Osteocyte (in vitro differentiated cells): ENCODE data around the gene ATOH7. TPM values are rescaled to one million over a fixed set of nuclear protein-coding genes. Genes with fewer than 3 reads are reported as not detected.
"Not testable (repeated sequence)": the region's sequence is repeated elsewhere in the genome, so short reads cannot be mapped to it uniquely, and the experiment has no call there.

Experiments
- DNase-seq: peaks from one replicate; pipeline ENCODE4 v3.0.0; 2021; ENCODE audit warnings: mixed read lengths; ENCODE audit not compliant: unreplicated experiment; ENCODE audit errors: extremely low spot score
- H3K27ac Mint-ChIP-seq: one replicate; pipeline ENCODE4 v1.8.0; 2021; ENCODE audit warnings: mild to moderate bottlenecking, mixed read lengths; ENCODE audit not compliant: unreplicated experiment
- H3K27me3 Mint-ChIP-seq: one replicate; pipeline ENCODE4 v1.8.0; 2021; ENCODE audit warnings: mixed read lengths; ENCODE audit not compliant: unreplicated experiment
- H3K36me3 Mint-ChIP-seq: one replicate; pipeline ENCODE4 v1.8.0; 2021; ENCODE audit warnings: mixed read lengths; ENCODE audit not compliant: unreplicated experiment
- H3K4me1 Mint-ChIP-seq: one replicate; pipeline ENCODE4 v1.8.0; 2021; ENCODE audit warnings: mixed read lengths; ENCODE audit not compliant: unreplicated experiment
- H3K4me3 Mint-ChIP-seq: one replicate; pipeline ENCODE4 v1.8.0; 2021; ENCODE audit warnings: mild to moderate bottlenecking, moderate library complexity, mixed read lengths; ENCODE audit not compliant: unreplicated experiment
- H3K9me3 Mint-ChIP-seq: one replicate; pipeline ENCODE4 v1.8.0; 2021; ENCODE audit warnings: mixed read lengths; ENCODE audit not compliant: unreplicated experiment
- CTCF ChIP-seq: fragments of 200-600 bp; sonication (generic); IDR thresholded peaks from 2 replicates; pipeline ENCODE4 v1.5.0; 2021; ENCODE audit warnings: antibody characterized with exemption, mild to moderate bottlenecking, moderate library complexity
- long read RNA-seq: library from polyadenylated mRNA; unstranded; transcript quantifications from one replicate; pipeline ENCODE4 v2.0.0, GENCODE V29; 2021
- total RNA-seq: library from RNA; stranded (reverse); gene quantifications from 2 replicates; pipeline ENCODE4 v1.2.1, GENCODE V29; 2021

ATOH7 gene
- not detected in 2 replicates for total RNA-seq
- long read RNA-seq = 0 reads

- no peak for DNase-seq
- H3K4me1 Mint-ChIP-seq = peaks cover 7% of the 10 kb centered on the region
Observed at GRCh38 chr10:68231817-68232251, at the start of gene ATOH7. Gene ATOH7 (minus strand): TSS chr10:68232113. CDS start chr10:68231677, 436 bp downstream.

GRCh38 chr10:68280758-68281157 lies 48.8 kb upstream of the ATOH7 start:
- no peak for DNase-seq
- H3K27me3 Mint-ChIP-seq = no peaks in the 10 kb centered on the region
- H3K36me3 Mint-ChIP-seq = no peaks in the 10 kb centered on the region
- H3K9me3 Mint-ChIP-seq = no peaks in the 10 kb centered on the region
- no peak for TF ChIP-seq CTCF
- no peak overlapping the region for H3K4me3 Mint-ChIP-seq
- H3K27ac Mint-ChIP-seq = no peak overlapping the region
- H3K4me1 Mint-ChIP-seq = peaks cover 14% of the 10 kb centered on the region

More at GRCh38 chr10:68231817-68232251, at the start of gene ATOH7:
- Mint-ChIP-seq H3K4me3 (peak within 1 kb of the TSS; percentile 84), H3K36me3 (no peaks in the 10 kb centered on the region), H3K27me3 (peaks cover 36% of the 10 kb centered on the region), H3K27ac (peak within 1 kb of the TSS; percentile 77), H3K9me3 (no peaks in the 10 kb centered on the region)
- TF ChIP-seq CTCF = no peak

GRCh38 chr10:68278906-68279753 lies 47.2 kb upstream of the ATOH7 start:
- not testable (repeated sequence) for H3K4me3 Mint-ChIP-seq, H3K36me3 Mint-ChIP-seq, H3K27me3 Mint-ChIP-seq, H3K27ac Mint-ChIP-seq, H3K4me1 Mint-ChIP-seq, H3K9me3 Mint-ChIP-seq, DNase-seq

GRCh38 chr10:68277814-68278213 lies 45.9 kb upstream of the ATOH7 start:
- not testable (repeated sequence) for DNase-seq, H3K27me3 Mint-ChIP-seq, H3K4me3 Mint-ChIP-seq, H3K36me3 Mint-ChIP-seq, H3K4me1 Mint-ChIP-seq, H3K27ac Mint-ChIP-seq, H3K9me3 Mint-ChIP-seq

GRCh38 chr10:68276224-68276623 lies 44.3 kb upstream of the ATOH7 start:
- no peak for TF ChIP-seq CTCF
- Mint-ChIP-seq H3K27me3 (no peaks in the 10 kb centered on the region), H3K36me3 (no peaks in the 10 kb centered on the region), H3K27ac (no peak overlapping the region), H3K9me3 (no peaks in the 10 kb centered on the region), H3K4me1 (peaks cover 5% of the 10 kb centered on the region), H3K4me3 (no peak overlapping the region)
- DNase-seq = no peak

GRCh38 chr10:68275600-68276126 lies 43.8 kb upstream of the ATOH7 start:
- no peaks in the 10 kb centered on the region for H3K9me3 Mint-ChIP-seq

More at GRCh38 chr10:68275600-68276126, 43.8 kb upstream of the ATOH7 start:
- Mint-ChIP-seq H3K4me1 (peaks cover 10% of the 10 kb centered on the region), H3K27ac (no peak overlapping the region), H3K36me3 (no peaks in the 10 kb centered on the region), H3K27me3 (no peaks in the 10 kb centered on the region), H3K4me3 (no peak overlapping the region)
- DNase-seq = no peak
- no peak for TF ChIP-seq CTCF
